K562 (cell line): ENCODE results near the gene TMEM217. TPM values are rescaled to one million over a fixed set of nuclear protein-coding genes. Genes with fewer than 3 reads are reported as not detected.

Experiments used
- CEBPB ChIP-seq: fragments of 450-650 bp; IDR thresholded peaks from 2 replicates; pipeline ENCODE4 v1.6.1; 2016; ENCODE audit warnings: missing genetic modification characterization, missing compliant biosample characterization
- FOXK2 ChIP-seq, 2 experiments: fragments of 450-650 bp; IDR thresholded peaks in 1 of 2; conservative IDR thresholded peaks in 1 of 2; 2 replicates each; pipeline ENCODE4 v1.6.1; 2016; ENCODE audit warnings: low read depth in 2 of 2, mild to moderate bottlenecking in 1 of 2
- GABPB1 ChIP-seq: sonication (generic); formaldehyde crosslinking; IDR thresholded peaks from 2 replicates; pipeline ENCODE4 v1.8.0; 2022; ENCODE audit warnings: mild to moderate bottlenecking, missing genetic modification reagents
- GATA2 ChIP-seq: sonication (generic); formaldehyde crosslinking; IDR thresholded peaks from 2 replicates; pipeline ENCODE4 v1.4.0; 2020; ENCODE audit warnings: mild to moderate bottlenecking, missing genetic modification reagents
- ILF3 ChIP-seq: fragments of 450-650 bp; IDR thresholded peaks from 2 replicates; pipeline ENCODE4 v1.6.1; 2018; ENCODE audit warnings: antibody characterized with exemption, mild to moderate bottlenecking, moderate library complexity, borderline replicate concordance
- NCOA6 ChIP-seq: fragments of 450-650 bp; IDR thresholded peaks from 2 replicates; pipeline ENCODE4 v1.6.1; 2017; ENCODE audit warnings: mild to moderate bottlenecking
- SAFB2 ChIP-seq: fragments of 200-400 bp; formaldehyde crosslinking; IDR thresholded peaks from 2 replicates; pipeline ENCODE4 v1.6.1; 2018; ENCODE audit warnings: borderline replicate concordance, low read length, low read depth, moderate library complexity; ENCODE audit not compliant: severe bottlenecking
- SETDB1 ChIP-seq: IDR thresholded peaks from one replicate; pipeline ENCODE4 v1.6.1; 2012; ENCODE audit warnings: low read length, control low read depth, inconsistent platforms
- TEAD2 ChIP-seq: fragments of 450-650 bp; IDR thresholded peaks from 2 replicates; pipeline ENCODE4 v1.6.1; 2016; ENCODE audit warnings: missing genetic modification characterization, control low read depth, missing compliant biosample characterization
- TSC22D4 ChIP-seq: fragments of 450-650 bp; IDR thresholded peaks from 2 replicates; pipeline ENCODE4 v1.6.1; 2016; ENCODE audit warnings: missing genetic modification characterization, missing biosample characterization, control low read depth
- ZBTB1 ChIP-seq: sonication (generic); formaldehyde crosslinking; IDR thresholded peaks from 2 replicates; pipeline ENCODE4 v1.8.1; 2023; ENCODE audit warnings: missing genetic modification reagents, low read depth, mild to moderate bottlenecking, borderline replicate concordance
- ZHX1 ChIP-seq: fragments of 150-350 bp; conservative IDR thresholded peaks from 2 replicates; pipeline ENCODE4 v1.6.1; 2014; ENCODE audit warnings: low read length
- ZKSCAN1 ChIP-seq: fragments of 150-350 bp; IDR thresholded peaks from 2 replicates; pipeline ENCODE4 v1.6.1; 2016; ENCODE audit warnings: low read depth, low read length
- ZKSCAN3 ChIP-seq: fragments of 250-450 bp; sonication (Bioruptor Pico); IDR thresholded peaks from 2 replicates; pipeline ENCODE4 v1.4.0; 2020
- ZNF232 ChIP-seq: sonication (generic); formaldehyde crosslinking; IDR thresholded peaks from 2 replicates; pipeline ENCODE4 v1.8.0; 2022; ENCODE audit warnings: mild to moderate bottlenecking, missing genetic modification reagents
- ZNF740 ChIP-seq, 3 experiments: fragments of 200-800 bp in 1 of 3; sonication (Bioruptor generic) in 1 of 3; sonication (generic) in 1 of 3; formaldehyde crosslinking in 1 of 3; IDR thresholded peaks; 2 replicates each; pipeline versions ENCODE4 v1.6.1 to v1.8.0; 2016 to 2022; ENCODE audit warnings: mild to moderate bottlenecking in 2 of 3, missing compliant biosample characterization in 2 of 3, missing genetic modification characterization in 2 of 3, missing genetic modification reagents in 1 of 3
- polyA plus RNA-seq, 8 experiments: library from polyadenylated mRNA; depleted of rRNA in 4 of 8; stranded (reverse) in 5 of 8; unstranded in 3 of 8; fragments of >200 nt; fragmentation: Nextera tagmentation in 2 of 8; fragmentation: Illumina TruSeq in 1 of 8; extraction: Ambion mirVana in 2 of 8; extraction: Trizol in 1 of 8; gene quantifications; 2 replicates each; pipeline versions ENCODE4 v1.2.1 to v1.2.3, GENCODE V29; 2011 to 2014; ENCODE audit warnings: inconsistent platforms in 1 of 8, missing spikeins in 1 of 8
- total RNA-seq, 7 experiments: library from RNA; depleted of rRNA in 6 of 7; stranded (reverse); fragments of >200 nt in 6 of 7; fragmentation: Illumina TruSeq in 2 of 7; extraction: Trizol in 2 of 7; gene quantifications; 2 replicates each; pipeline versions ENCODE4 v1.2.1 to v1.2.3, GENCODE V29; 2011 to 2021; ENCODE audit warnings: low replicate concordance in 1 of 7
- TF ChIP-seq, protein P1 (sequence below): fragments of 250-450 bp; sonication (Bioruptor Pico); IDR thresholded peaks from 2 replicates; pipeline ENCODE4 v1.4.0; 2020; ENCODE audit warnings: mild to moderate bottlenecking, moderate library complexity
- TF ChIP-seq, protein P2 (sequence below): fragments of 250-450 bp; sonication (Bioruptor Pico); IDR thresholded peaks from 2 replicates; pipeline ENCODE4 v1.5.0; 2021; ENCODE audit warnings: mild to moderate bottlenecking, borderline replicate concordance

Gene TMEM217
- total and polyA plus RNA-seq, 9 of the 15 experiments (the other 6 are each of a cell fraction or from before 2014, with no cell fraction given): 1.3 to 8.0 (median 1.9) TPM

DNA sequence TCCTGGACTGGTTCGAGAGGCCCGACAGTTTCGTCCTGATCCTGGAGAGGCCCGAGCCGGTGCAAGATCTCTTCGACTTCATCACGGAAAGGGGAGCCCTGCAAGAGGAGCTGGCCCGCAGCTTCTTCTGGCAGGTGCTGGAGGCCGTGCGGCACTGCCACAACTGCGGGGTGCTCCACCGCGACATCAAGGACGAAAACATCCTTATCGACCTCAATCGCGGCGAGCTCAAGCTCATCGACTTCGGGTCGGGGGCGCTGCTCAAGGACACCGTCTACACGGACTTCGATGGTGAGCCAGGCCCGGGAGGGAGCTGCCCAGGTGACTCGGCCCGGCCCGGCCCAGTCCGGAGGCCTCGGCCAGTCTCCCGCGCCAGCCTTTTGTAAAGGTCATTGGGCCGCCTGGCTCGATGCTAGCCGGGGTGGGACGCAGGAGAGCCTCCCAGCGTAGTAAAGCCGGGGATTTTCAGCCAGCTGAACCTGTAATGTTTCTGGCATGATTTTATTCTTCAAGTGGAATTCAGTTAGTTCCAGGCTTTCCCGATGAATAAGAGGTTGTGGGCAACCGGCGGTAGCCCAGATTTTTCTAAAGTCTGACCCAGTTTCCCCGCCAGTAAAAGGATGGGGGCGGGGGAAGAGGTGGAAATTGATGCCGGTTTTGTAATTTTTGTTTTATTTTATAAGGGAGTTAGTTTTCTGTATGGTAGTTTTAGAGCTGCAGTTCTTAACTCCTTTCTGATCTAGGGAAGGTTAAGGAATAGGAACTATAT is 86.6 kb downstream of the TMEM217 start (continued):
- TF ChIP-seq ZBTB1 (no peak), SETDB1 (no peak), GATA2 (peak; percentile 41; the same call in 1 of the 2 replicates), FOXK2 (conservative IDR thresholded peaks at IDR 0.05 in 1 of 2, IDR thresholded peaks at IDR 0.05 in 1 of 2; ENCODE audit: low read depth in 2 of 2) (no peak), ZKSCAN3 (no peak), TEAD2 (tag) (no peak), TSC22D4 (tag) (no peak), ZNF740 (CRISPR knock-in tag; IDR thresholded peaks at IDR 0.05) (no peak), ZNF740 (tag; IDR thresholded peaks at IDR 0.05) (no peak), CEBPB (tag) (no peak), GABPB1 (CRISPR knock-in tag) (no peak), ZHX1 (no peak), SAFB2 (no peak), NCOA6 (no peak), ZKSCAN1 (no peak), ZNF232 (CRISPR knock-in tag) (no peak), ILF3 (no peak)
- TF ChIP-seq, protein P1, sequence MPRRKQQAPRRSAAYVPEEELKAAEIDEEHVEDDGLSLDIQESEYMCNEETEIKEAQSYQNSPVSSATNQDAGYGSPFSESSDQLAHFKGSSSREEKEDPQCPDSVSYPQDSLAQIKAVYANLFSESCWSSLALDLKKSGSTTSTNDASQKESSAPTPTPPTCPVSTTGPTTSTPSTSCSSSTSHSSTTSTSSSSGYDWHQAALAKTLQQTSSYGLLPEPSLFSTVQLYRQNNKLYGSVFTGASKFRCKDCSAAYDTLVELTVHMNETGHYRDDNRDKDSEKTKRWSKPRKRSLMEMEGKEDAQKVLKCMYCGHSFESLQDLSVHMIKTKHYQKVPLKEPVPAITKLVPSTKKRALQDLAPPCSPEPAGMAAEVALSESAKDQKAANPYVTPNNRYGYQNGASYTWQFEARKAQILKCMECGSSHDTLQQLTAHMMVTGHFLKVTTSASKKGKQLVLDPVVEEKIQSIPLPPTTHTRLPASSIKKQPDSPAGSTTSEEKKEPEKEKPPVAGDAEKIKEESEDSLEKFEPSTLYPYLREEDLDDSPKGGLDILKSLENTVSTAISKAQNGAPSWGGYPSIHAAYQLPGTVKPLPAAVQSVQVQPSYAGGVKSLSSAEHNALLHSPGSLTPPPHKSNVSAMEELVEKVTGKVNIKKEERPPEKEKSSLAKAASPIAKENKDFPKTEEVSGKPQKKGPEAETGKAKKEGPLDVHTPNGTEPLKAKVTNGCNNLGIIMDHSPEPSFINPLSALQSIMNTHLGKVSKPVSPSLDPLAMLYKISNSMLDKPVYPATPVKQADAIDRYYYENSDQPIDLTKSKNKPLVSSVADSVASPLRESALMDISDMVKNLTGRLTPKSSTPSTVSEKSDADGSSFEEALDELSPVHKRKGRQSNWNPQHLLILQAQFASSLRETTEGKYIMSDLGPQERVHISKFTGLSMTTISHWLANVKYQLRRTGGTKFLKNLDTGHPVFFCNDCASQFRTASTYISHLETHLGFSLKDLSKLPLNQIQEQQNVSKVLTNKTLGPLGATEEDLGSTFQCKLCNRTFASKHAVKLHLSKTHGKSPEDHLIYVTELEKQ: no peak
- TF ChIP-seq, protein P2, sequence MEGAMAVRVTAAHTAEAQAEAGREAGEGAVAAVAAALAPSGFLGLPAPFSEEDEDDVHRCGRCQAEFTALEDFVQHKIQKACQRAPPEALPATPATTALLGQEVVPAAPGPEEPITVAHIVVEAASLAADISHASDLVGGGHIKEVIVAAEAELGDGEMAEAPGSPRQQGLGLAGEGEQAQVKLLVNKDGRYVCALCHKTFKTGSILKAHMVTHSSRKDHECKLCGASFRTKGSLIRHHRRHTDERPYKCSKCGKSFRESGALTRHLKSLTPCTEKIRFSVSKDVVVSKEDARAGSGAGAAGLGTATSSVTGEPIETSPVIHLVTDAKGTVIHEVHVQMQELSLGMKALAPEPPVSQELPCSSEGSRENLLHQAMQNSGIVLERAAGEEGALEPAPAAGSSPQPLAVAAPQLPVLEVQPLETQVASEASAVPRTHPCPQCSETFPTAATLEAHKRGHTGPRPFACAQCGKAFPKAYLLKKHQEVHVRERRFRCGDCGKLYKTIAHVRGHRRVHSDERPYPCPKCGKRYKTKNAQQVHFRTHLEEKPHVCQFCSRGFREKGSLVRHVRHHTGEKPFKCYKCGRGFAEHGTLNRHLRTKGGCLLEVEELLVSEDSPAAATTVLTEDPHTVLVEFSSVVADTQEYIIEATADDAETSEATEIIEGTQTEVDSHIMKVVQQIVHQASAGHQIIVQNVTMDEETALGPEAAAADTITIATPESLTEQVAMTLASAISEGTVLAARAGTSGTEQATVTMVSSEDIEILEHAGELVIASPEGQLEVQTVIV (CRISPR knock-in tag): no peak
